Activated CD4-positive, alpha-beta T cell treated with anti-CD3 and anti-CD28 coated beads, Interleukin-10, Interleukin-2, amounts not matched to agents 100 ng/mL and 50 ng/mL, durations not matched to agents 16 hours and 8 hours (primary cell): ENCODE results near the gene SLC1A1.
"Not testable (repeated sequence)": the region's sequence is repeated elsewhere in the genome, so short reads cannot be mapped to it uniquely, and the experiment has no call there.

Experiments used
- DNase-seq: peaks from one replicate; pipeline ENCODE4 v3.0.0-alpha.2; 2020

The SLC1A1 gene

GRCh38 chr9:4507306-4508130 is 17.2 kb downstream of the SLC1A1 start:
- DNase-seq: no peak

GRCh38 chr9:4508246-4508906 is 18.1 kb downstream of the SLC1A1 start:
- no peak for DNase-seq

GRCh38 chr9:4508907-4509589 is 18.8 kb downstream of the SLC1A1 start:
- DNase-seq: no peak

GRCh38 chr9:4509590-4509984 is 19.3 kb downstream of the SLC1A1 start:
- DNase-seq: no peak

- no peak for DNase-seq
These were observed 20.5 kb downstream of the SLC1A1 start for GRCh38 chr9:4510546-4511322.

- no peak for DNase-seq
These were observed 24.2 kb downstream of the SLC1A1 start for GRCh38 chr9:4514252-4515128.

GRCh38 chr9:4515958-4516375 is 25.7 kb downstream of the SLC1A1 start:
- DNase-seq: no peak

GRCh38 chr9:4517274-4517673 is 27.0 kb downstream of the SLC1A1 start:
- no peak for DNase-seq

- peak; percentile 69 for DNase-seq
These were observed 29.3 kb downstream of the SLC1A1 start for GRCh38 chr9:4519604-4520003.

GRCh38 chr9:4520055-4520454 is 29.8 kb downstream of the SLC1A1 start:
- no peak for DNase-seq

GRCh38 chr9:4530375-4530774 is 40.1 kb downstream of the SLC1A1 start:
- DNase-seq: peak; percentile 70

GRCh38 chr9:4530831-4531230 is 40.6 kb downstream of the SLC1A1 start:
- not testable (repeated sequence) for DNase-seq

GRCh38 chr9:4531355-4531754 is 41.1 kb downstream of the SLC1A1 start:
- DNase-seq: not testable (repeated sequence)

- DNase-seq: not testable (repeated sequence)
These were observed 43.6 kb downstream of the SLC1A1 start for GRCh38 chr9:4533881-4534280.

- not testable (repeated sequence) for DNase-seq
These were observed 45.9 kb downstream of the SLC1A1 start for GRCh38 chr9:4536196-4536595.

- no peak for DNase-seq
These were observed 47.3 kb downstream of the SLC1A1 start for GRCh38 chr9:4537581-4537980.

- DNase-seq: no peak
These were observed 47.8 kb downstream of the SLC1A1 start for GRCh38 chr9:4538107-4538506.

GRCh38 chr9:4538621-4539020 is 48.4 kb downstream of the SLC1A1 start:
- no peak for DNase-seq

- no peak for DNase-seq
These were observed 50.2 kb downstream of the SLC1A1 start for GRCh38 chr9:4540425-4540824.

GRCh38 chr9:4541281-4541680 is 51.0 kb downstream of the SLC1A1 start:
- no peak for DNase-seq

- DNase-seq: no peak
These were observed 51.6 kb downstream of the SLC1A1 start for GRCh38 chr9:4541856-4542255.

- not testable (repeated sequence) for DNase-seq
These were observed 54.4 kb downstream of the SLC1A1 start for GRCh38 chr9:4544714-4545113.
